GM21515 (cell line): ENCODE results near the gene KRT38.
"Not testable (repeated sequence)": the region's sequence is repeated elsewhere in the genome, so short reads cannot be mapped to it uniquely, and the experiment has no call there.

Experiments
- ATAC-seq: cut with Tn5 transposase; IDR thresholded peaks from one replicate; pipeline ENCODE4 v1.9.1; 2021; ENCODE audit not compliant: unreplicated experiment

Gene KRT38

DNA sequence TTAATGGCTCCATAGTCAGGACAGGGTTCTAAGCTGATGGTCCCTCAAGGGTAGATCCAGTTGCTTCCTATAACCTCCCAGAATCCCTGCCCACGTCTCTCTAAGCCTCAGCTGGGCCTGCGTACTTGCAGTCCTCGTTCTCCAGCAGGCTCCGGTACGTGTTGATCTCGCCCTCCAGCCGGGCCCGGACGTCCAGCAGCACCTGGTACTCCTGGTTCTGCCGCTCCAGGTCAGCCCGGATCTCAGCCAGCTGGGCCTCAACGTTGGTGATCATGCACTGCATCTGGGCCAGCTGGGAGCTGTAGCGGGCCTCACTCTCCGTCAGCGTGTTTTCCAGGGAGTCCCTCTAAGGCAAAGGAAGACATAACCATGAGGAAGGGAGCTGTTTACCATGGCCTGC, 21.9 kb upstream of the KRT38 start:
- no peak for ATAC-seq

DNA sequence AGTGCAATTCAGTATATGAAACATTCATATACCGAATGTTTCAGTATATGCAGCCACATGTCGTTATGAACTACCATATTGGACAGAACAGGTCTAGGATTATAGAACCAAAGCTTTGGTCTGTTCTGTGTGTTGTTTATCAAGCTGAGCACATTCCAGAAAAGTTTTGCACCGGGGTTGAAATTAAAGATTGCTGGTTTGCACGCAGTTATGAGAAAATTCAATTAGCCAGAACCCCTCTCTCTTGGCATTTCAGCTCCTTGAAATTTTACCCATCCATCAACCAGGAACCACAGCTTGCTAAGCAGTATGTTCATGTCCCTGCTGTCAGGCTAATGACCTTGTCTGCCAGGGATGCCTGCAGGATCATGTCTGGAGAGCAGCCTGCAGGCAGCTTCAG, 16.9 kb upstream of the KRT38 start:
- ATAC-seq: no peak

DNA sequence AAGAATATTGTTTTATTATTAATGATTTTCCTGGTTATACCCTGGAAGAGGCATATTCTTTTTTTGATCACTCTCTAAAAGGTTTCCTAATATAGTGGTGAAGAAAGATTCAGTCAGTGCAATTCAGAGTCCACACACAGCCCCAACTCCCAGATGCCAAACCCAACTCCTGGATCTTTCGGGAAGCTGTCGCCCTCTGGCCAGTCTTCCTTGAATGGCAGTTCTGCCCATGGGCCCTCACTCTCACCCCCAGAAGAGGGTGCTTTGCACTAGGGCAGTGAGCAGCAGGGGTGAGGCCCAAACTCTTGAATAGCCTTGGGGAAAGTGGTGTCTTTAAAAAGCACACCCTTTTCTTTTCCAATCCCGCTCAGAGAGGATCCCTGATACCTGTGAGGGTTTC, 15.4 kb upstream of the KRT38 start:
- no peak for ATAC-seq

DNA sequence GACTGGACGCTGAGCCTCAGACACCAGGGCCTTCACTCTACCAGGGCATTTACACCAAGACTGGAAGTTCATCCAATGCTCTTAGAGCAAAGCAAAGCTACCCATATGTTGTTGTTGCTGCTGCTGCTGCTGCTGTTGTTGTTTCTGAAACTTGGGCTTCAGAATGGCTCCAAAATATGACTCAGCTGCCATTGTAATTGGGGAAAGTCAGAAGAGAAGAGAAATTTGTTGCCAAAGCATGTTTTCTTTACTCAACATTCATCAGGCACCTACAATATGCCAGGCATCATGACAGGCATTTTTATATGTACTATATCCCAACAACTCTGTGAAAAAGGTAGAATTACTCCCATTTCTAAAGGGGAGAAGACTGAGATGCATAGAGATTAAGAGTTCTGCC, 14.5 kb upstream of the KRT38 start:
- ATAC-seq: no peak

GRCh38 chr17:41453066-41453465, 12.3 kb upstream of the KRT38 start:
- ATAC-seq: no peak

- ATAC-seq: no peak
Observed at GRCh38 chr17:41452281-41452680, 11.5 kb upstream of the KRT38 start.

DNA sequence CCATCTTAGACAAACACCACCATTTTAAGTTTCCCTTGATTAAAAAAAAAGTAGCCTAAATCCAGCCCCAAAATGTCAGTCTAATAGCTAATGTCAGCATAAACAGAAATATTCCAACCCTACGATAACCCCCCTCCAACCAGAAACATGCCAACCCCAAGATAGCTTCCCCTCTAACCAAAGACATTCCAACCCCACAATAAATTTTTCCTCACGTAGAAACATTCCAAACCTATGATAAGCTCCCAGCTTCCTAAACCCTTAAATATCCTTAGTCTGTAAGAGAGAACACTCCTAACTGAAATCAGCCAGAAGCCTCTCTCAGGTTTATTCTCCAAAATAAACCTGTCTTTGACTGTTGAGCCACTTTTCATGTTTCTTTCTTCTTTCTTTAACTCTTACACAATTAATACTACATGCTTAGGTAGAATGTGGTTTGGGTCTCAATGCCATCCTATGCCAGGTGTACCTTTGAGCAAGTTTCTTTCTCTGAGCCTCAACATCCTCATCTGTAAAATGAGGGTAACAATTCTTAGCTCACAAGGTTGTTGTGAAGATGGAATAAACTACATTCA, 10.5 kb upstream of the KRT38 start:
- no peak for ATAC-seq

- no peak for ATAC-seq
Observed at GRCh38 chr17:41449008-41449407, 8.2 kb upstream of the KRT38 start.

DNA sequence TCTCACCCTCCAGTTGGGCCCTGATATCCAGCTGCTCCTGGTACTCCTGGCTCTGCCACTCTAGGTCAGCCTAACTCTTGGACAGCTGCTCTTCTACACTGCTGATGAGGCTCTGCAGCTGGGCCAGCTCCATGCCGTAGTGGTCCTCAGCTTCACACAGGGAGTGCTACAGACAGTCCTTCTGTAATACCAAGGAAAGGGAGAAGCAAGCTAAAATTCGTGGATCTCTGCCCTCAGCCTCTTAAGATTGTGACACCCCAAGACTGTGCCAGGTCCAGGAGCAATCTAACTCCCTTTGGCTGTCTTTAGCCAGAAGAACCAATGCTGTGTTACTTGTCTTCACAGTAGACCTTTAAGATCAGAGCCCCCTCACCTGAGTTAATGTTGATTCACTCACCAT, 7.7 kb upstream of the KRT38 start:
- no peak for ATAC-seq

GRCh38 chr17:41446806-41447205, 6.0 kb upstream of the KRT38 start:
- no peak for ATAC-seq

DNA sequence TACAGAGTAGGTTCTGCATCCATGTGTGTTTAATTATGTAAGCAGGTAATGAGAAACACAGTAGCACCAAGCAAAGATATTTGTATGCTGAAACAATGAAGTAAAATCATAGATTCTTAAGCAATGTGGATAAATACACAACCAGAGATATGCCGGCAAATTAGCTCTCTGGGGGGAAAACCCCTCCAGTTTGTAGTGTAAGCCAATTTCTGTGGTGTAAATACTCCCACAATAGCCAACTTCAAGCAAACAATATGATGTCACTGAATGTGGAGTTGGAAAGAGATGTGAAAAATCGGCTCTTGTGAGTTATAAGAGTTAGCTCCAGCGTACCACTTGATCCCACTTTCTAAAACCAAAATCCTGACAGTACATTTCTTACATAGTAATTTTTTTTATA, 3.9 kb upstream of the KRT38 start:
- no peak for ATAC-seq

DNA sequence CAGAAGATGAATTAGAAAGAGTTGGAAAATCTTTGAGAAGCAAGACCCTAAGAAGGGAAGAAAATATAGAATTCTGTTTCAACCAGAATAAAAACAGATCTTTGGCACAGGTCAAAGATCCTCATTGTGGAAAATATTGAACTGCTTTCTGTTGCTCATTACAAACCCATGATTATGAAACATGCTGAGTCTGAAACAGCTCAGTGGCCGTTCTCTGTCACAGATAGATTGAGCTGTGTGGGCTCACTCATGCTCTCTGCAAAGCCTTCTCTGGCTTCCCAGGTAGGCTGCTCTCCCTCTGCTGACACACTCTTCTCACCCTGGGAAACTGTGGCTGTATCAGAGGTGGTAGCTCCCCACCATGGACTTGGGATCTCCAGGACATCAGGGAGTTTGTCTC, 3.4 kb upstream of the KRT38 start:
- no peak for ATAC-seq

GRCh38 chr17:41442739-41443138, 2.0 kb upstream of the KRT38 start:
- no peak for ATAC-seq

DNA sequence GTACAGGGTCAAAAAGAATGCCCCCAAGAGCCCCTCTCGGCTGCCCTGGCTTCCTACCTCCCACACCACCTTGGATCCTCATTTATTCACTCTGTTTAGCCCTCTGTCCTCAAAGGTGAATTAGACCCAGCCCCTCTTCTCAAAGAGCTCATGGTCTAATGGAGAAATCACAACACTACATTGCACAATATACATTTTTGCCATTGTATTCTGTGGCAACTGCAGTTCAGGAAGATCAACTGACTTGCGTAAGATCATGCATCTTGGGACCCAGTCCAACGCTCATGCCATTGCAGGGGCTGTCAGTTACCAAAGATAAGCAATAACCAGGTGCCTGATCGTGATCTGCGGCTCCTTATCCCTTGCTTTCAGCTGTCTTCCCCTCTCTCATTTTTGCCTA, 1.4 kb downstream of the KRT38 start:
- ATAC-seq: no peak

DNA sequence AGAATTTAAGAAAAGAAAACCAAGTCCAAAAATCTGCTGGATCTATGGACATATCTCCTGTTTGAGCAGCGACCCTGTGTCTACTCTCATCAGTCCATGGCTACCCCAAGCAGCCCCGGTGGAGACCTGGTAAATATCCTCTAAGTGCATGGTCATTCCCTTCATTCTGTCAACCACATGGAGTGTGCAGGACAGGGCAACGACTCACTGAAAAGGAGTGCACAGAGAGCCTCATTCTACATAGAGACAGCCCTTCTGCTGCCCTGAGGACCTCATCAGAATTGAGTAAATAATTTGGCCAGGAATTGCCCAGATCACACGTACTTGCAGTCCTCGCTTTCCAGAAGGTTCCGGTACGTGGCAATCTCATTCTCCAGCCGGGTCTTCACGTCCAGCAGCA, 3.0 kb downstream of the KRT38 start:
- ATAC-seq: no peak

- ATAC-seq: no peak
Observed at GRCh38 chr17:41437254-41437653, 3.5 kb downstream of the KRT38 start.

DNA sequence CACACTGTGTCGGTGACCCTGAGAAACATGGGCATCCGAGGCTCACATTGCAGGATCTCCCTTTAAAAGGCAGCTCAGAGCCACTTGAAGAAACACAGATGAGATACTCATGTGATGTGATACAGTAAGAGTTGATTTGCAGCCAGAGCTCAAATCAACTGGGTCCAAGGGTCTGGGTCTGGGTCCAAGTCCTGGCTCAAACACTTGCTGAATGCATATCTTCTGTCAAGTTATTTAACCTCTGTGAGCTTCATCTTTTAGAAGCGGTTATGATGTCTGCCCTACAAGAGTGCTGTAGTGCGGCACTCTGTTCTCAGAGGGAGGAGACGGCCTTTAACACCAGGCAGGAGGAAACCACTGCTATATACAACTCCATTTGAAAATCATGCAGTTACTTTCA, 6.4 kb downstream of the KRT38 start:
- no peak for ATAC-seq

GRCh38 chr17:41434005-41434404, 6.8 kb downstream of the KRT38 start:
- ATAC-seq: no peak

DNA sequence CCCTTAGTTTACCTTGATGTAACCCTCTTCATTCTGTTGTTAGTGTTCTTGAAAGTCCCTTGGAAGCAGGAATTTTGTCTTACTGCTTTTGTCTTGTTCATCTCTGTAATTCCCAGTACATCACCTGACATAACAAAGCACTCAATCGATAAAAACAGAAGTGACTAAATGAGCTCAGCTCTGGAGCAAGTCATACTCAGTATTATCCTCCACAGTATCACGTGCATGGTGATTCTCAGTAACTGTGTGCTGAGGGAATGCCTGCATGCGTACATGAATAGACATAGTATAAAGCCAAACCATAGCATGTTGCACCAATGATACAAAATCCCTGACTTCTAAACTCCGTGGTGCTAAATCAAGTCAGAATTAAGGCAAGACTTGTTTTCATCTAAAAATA, 7.2 kb downstream of the KRT38 start:
- ATAC-seq: no peak

GRCh38 chr17:41430376-41430775, 10.4 kb downstream of the KRT38 start:
- ATAC-seq: not testable (repeated sequence)

- ATAC-seq: no peak
Observed at GRCh38 chr17:41429667-41430066, 11.1 kb downstream of the KRT38 start.

- no peak for ATAC-seq
Observed at GRCh38 chr17:41428591-41429291, 12.0 kb downstream of the KRT38 start.

GRCh38 chr17:41424111-41424635, 16.6 kb downstream of the KRT38 start, which contains the start of gene KRT37:
Gene KRT37, minus strand, starts transcription at chr17:41424585. Its CDS starts 62 bp downstream, at chr17:41424523.
- no peak for ATAC-seq
